ENCODE measurements around the gene CHCHD6. TPM values are rescaled to one million over a fixed set of nuclear protein-coding genes. Genes with fewer than 3 reads are reported as not detected.

Gene CHCHD6
- total RNA-seq, 1 donor from 2014 or later = 38.2 TPM

- H3K4me3 ChIP-seq (ENCODE audit: low read depth, low read length) = no peak overlapping the region
- TF ChIP-seq CTCF (conservative IDR thresholded peaks at IDR 0.05; ENCODE audit: low read depth, low read length) = no peak
Observed at GRCh38 chr3:126914226-126914625, 210.2 kb downstream of the CHCHD6 start.

GRCh38 chr3:126915015-126915414 lies 211.0 kb downstream of the CHCHD6 start:
- no peak for DNase-seq (ENCODE audit: low read depth)
- TF ChIP-seq CTCF (conservative IDR thresholded peaks at IDR 0.05; ENCODE audit: low read depth, low read length) = no peak
- no peak overlapping the region for H3K4me3 ChIP-seq (ENCODE audit: low read depth, low read length)

More at GRCh38 chr3:126914226-126914625, 210.2 kb downstream of the CHCHD6 start:
- DNase-seq (ENCODE audit: low read depth) = no peak

DNA sequence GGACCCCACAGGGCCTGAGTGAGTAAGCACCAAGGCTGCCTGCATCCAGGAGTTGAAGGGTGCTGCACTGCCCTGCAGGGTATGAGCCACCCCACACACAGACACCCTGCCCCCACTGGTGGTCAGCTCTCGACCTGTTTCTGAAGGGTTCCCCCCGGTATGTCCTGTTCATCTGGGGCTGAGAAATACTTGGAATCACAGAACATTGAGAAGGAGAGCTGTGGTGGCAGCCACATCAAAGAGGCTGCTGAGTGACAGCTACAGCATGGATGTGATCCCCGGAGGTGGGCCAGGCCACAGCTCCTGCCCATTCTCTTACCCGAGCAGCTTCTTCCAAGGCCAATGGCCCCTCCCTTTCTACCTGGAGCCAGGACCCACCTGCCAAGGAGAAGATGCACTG lies 212.5 kb downstream of the CHCHD6 start:
- no peak for DNase-seq (ENCODE audit: low read depth)
- TF ChIP-seq CTCF (conservative IDR thresholded peaks at IDR 0.05; ENCODE audit: low read depth, low read length) = no peak
- H3K4me3 ChIP-seq (ENCODE audit: low read depth, low read length) = no peak overlapping the region

DNA sequence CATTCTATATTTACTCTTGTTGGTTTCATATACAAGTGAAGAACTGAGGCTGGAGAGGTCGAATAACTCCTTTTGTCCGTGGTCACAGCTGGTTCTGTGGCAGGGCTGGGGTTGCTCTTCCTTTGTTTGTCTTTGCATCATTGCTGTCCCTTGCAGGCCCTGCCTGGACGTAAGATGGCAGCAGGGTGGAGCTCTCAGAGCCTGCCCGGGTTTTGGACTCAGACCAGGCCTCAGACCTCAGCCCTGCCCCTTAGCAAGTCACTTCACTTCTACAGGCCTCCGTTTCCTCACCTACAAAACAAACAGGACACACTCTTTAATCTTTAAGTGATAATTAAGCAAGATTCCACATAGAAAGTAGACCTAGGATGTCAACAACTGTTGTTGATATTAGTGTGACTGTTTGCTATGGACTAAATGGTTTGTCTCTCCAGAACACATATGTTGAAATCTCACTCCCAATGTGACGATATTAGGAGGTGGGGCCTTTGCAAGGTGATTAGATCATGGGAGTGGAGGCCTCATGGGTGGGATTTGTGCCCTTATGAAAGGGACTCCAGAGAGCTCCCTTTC lies 213.3 kb downstream of the CHCHD6 start:
- TF ChIP-seq CTCF (conservative IDR thresholded peaks at IDR 0.05; ENCODE audit: low read depth, low read length) = no peak
- no peak for DNase-seq (ENCODE audit: low read depth)
- H3K4me3 ChIP-seq (ENCODE audit: low read depth, low read length) = no peak overlapping the region

GRCh38 chr3:126918355-126918821 lies 214.3 kb downstream of the CHCHD6 start:
- no peak for DNase-seq (ENCODE audit: low read depth)
- no peak overlapping the region for H3K4me3 ChIP-seq (ENCODE audit: low read depth, low read length)
- TF ChIP-seq CTCF (conservative IDR thresholded peaks at IDR 0.05; ENCODE audit: low read depth, low read length) = no peak

DNA sequence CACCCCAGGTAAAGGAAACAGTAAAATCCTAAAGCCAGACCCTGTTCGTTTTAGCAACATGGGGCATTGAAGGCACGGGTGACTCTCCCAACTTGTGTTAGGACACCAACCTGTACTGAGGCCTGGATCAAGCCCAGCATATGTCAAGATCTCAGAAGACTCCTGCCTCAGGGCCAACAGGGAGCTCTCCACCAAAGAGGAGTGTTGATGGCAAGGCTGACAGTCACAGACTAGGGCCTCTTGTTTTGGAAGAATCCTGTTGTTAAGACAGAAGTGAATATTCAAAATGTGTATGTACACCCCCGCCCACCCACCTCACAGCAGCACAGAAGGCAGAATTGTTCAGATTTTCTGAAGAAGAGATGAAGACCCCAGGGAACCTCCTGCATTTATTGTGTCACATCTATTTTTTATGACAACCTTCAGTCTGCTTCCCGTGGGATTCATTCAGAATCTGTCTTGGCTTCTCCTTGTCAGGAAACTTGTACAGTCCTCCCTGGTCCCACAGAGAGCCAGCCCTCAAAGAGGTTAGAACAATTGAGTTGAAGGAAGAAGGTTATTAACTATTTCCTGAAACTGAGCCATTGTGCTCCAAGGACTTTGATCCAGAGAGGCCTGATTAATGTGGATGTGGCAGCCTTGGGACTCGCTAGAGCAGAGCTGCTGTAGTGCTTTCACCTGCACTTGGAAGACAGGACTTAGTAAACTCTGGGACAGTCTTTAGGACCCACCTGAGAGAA lies 217.2 kb downstream of the CHCHD6 start:
- no peak overlapping the region for H3K4me3 ChIP-seq (ENCODE audit: low read depth, low read length)
- no peak for TF ChIP-seq CTCF (conservative IDR thresholded peaks at IDR 0.05; ENCODE audit: low read depth, low read length)
- no peak for DNase-seq (ENCODE audit: low read depth)
